ENCODE data around the gene PPP1R27.

DNA sequence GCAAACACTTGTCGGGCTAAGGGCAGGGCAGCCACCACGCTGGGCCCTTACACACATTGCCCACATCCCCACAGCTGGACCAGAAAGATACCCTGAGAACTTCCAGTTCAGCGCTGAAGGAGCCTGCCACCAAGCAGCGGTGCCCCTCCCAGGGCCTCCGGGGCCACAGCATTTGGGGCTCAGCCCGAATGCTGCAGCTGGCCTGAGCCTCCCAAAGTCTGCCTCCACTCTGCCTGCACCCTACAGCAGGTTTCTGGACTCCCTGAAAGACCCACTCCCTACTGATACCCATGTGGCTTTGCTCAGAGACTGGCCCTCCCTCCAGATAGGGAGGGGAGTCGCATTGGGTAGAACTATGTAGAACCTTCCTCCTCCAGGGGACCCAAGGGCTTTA is 3.3 kb downstream of the PPP1R27 start:
- TF ChIP-seq, protein P1, sequence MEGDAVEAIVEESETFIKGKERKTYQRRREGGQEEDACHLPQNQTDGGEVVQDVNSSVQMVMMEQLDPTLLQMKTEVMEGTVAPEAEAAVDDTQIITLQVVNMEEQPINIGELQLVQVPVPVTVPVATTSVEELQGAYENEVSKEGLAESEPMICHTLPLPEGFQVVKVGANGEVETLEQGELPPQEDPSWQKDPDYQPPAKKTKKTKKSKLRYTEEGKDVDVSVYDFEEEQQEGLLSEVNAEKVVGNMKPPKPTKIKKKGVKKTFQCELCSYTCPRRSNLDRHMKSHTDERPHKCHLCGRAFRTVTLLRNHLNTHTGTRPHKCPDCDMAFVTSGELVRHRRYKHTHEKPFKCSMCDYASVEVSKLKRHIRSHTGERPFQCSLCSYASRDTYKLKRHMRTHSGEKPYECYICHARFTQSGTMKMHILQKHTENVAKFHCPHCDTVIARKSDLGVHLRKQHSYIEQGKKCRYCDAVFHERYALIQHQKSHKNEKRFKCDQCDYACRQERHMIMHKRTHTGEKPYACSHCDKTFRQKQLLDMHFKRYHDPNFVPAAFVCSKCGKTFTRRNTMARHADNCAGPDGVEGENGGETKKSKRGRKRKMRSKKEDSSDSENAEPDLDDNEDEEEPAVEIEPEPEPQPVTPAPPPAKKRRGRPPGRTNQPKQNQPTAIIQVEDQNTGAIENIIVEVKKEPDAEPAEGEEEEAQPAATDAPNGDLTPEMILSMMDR (IDR thresholded peaks at IDR 0.05), result no peak
- no peak for TF ChIP-seq POLR2A (IDR thresholded peaks at IDR 0.05)
